GM13976 (cell line): ENCODE measurements around the gene GIPC2.
"Not testable (repeated sequence)": the region's sequence is repeated elsewhere in the genome, so short reads cannot be mapped to it uniquely, and the experiment has no call there.

Experiments
- DNase-seq: peaks from one replicate; pipeline ENCODE4 v3.0.0; 2012; ENCODE audit warnings: low spot score
- CTCF ChIP-seq: IDR thresholded peaks from 2 replicates; pipeline ENCODE4 v1.5.1; 2012; ENCODE audit warnings: borderline replicate concordance, mild to moderate bottlenecking; ENCODE audit not compliant: insufficient read depth; ENCODE audit errors: extremely low read depth, missing control alignments, control extremely low read depth
- in situ Hi-C: fragments of 300-500 bp; cut with MboI; formaldehyde crosslinking; loops from one replicate; pipeline ENCODE4 v1.12.0; 2022; ENCODE audit warnings: low sequenced_read_pairs, mixed read lengths, inconsistent platforms; ENCODE audit not compliant: unreplicated experiment

The GIPC2 gene

GRCh38 chr1:78080767-78081166 is 35.0 kb downstream of the GIPC2 start:
- DNase-seq = no peak
- no peak for TF ChIP-seq CTCF
- in situ Hi-C loops = no loop called here

DNA sequence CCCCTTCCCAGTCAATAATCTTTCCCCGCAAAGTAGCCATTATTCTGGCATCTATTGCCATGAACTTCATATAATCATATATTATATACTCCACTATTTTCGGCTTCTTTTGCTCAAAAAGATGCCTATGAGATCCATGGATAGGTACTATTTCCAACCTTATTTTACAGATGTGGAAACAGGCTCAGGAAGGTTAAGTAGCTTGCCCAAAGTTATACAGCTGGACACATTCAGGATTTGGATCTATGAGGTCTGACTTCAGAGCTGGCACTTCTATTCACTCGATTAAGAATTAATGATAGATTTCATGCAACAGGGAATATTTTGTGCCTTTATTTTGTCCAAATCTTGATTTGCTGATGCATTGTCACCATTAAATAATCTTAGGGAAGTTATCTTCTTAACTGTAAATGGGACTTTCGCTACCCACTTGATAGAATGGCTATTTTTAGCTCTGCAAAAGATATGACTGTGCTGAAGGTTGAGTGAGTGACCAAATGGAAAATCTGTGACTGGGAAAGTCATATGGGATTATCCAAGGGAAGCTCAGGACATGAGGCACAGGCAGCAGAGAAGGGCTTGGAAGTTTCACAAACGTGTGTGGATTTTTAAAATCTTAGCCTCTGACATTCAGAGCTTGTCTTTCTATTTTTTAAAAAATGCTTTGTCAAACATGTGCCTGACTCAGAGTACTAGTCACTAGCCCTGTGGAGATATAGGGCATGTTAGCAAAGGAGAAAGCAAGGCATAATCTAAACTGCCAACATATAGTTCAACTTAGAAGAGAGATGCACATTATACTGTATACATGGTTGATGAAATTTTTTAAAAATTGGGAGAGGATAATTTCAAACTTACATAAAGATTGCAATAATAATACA is 36.5 kb downstream of the GIPC2 start:
- in situ Hi-C loops = no loop called here
- no peak for TF ChIP-seq CTCF
- no peak for DNase-seq

DNA sequence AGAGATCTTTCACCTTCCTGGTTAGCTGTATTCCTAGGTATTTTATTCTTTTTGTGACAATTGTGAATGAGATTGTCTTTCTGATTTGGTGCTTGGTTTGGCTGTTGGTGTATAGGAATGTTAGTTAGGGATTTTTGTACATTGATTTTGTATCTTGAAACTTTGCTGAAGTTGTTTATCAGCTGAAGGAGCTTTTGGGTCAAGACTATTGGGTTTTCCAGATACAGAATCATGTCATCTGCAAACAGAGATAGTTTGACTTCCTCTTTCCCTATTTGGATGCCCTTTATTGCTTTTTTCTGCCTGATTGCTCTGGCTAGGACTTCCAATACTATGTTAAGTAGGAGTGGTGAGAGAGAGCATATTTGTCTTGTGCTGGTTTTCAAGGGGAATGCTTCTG is 38.9 kb downstream of the GIPC2 start:
- in situ Hi-C loops, DNase-seq: not testable (repeated sequence)

DNA sequence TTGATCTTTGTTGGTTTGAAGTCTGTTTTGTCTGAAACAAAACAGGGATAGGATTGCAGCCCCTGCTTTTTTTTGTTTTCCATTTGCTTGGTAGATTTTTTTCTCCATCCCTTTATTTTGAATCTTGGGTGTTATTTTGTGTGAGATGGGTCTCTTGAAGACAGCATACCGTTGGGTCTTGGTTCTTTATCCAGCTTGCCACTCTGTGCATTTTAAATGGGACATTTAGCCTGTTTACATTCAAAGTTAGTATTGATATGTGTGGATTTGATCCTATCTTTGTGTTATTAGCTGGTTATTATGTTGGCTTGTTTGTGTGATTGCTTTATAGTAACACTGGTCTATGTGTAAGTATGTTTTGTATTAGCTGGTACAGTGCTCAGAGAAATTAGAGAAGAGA is 40.9 kb downstream of the GIPC2 start:
- in situ Hi-C loops = no loop called here
- TF ChIP-seq CTCF = no peak

GRCh38 chr1:78088015-78088414 is 42.2 kb downstream of the GIPC2 start:
- in situ Hi-C loops = no loop called here
- TF ChIP-seq CTCF = no peak
- DNase-seq = no peak

More for the DNA sequence above, 40.9 kb downstream of the GIPC2 start:
- DNase-seq = no peak

DNA sequence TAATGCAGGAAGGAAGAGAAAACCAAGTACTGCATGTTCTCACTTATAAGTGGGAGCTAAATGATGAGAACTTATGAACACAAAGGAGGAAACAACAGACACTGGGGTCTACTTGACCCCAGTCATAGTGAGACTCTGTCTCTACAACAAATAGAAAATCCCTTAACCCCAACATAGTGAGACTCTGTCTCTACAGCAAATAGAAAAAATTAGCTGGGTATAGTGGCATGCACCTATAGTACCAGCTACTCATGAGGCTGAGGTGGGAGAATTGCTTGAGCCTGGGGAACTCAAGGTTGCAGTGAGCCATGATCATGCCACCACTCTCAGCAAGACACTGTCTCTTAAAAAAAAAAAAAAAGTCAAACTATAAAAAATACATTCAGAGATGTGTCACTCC is 42.7 kb downstream of the GIPC2 start:
- in situ Hi-C loops = no loop called here
- no peak for DNase-seq
- TF ChIP-seq CTCF = no peak

GRCh38 chr1:78089010-78089409 is 43.2 kb downstream of the GIPC2 start:
- TF ChIP-seq CTCF = no peak
- no peak for DNase-seq
- in situ Hi-C loops = no loop called here
